Endothelial cell of umbilical vein (primary cell): ENCODE results near the gene KCNE3. TPM values are rescaled to one million over a fixed set of nuclear protein-coding genes. Genes with fewer than 3 reads are reported as not detected.

Experiments
- BruUV-seq: library from RNA; stranded (reverse); fragments of 400-500 nt; replicated peaks from 2 replicates; lab custom pipeline; 2021; lab: Mats Ljungman, UMichigan
- CTCF ChIA-PET: fragments of 300-600, 350-600 bp; sonication (Branson Sonifier 250); formaldehyde crosslinking; loops from one replicate; lab custom pipeline; 2021; ENCODE audit warnings: antibody characterized with exemption, inconsistent platforms; lab: Charles Lee
- POLR2A ChIA-PET: fragments of 300-600, 350-600 bp; sonication (Branson Sonifier 250); formaldehyde crosslinking; loops from one replicate; lab custom pipeline; 2021; ENCODE audit warnings: antibody characterized with exemption, inconsistent platforms; lab: Charles Lee
- DNase-seq: peaks from one replicate; pipeline ENCODE4 v3.0.0-alpha.2; 2011; ENCODE audit warnings: low read depth, low spot score
- FAIRE-seq: peaks from 2 replicates; lab custom pipeline; 2011; peaks lifted over from hg19 to GRCh38; lab: Jason Lieb, UNC
- H2AFZ ChIP-seq: 2 replicates; pipeline ENCODE4 v1.6.0; 2012; ENCODE audit warnings: low read depth, low read length, control low read depth, inconsistent platforms
- H3K27ac ChIP-seq: 2 replicates; pipeline ENCODE4 v1.5.1; 2011; ENCODE audit warnings: low read depth, mild to moderate bottlenecking, control low read depth, low read length, moderate library complexity; ENCODE audit not compliant: insufficient read depth
- H3K27me3 ChIP-seq, 2 experiments: 2 replicates each; pipeline versions ENCODE4 v1.6.0 to v1.6.1; 2011; ENCODE audit warnings: low read length in 2 of 2, mixed read lengths in 1 of 2; ENCODE audit not compliant: control insufficient read depth in 2 of 2, insufficient read depth in 2 of 2
- H3K36me3 ChIP-seq, 2 experiments: 2 replicates in 1 of 2; 3 replicates in 1 of 2; pipeline ENCODE4 v1.5.1; 2011; ENCODE audit warnings: low read length in 2 of 2, mild to moderate bottlenecking in 1 of 2, moderate library complexity in 1 of 2; ENCODE audit not compliant: control insufficient read depth in 2 of 2, insufficient read depth in 2 of 2; ENCODE audit errors: extremely low read depth in 1 of 2
- H3K4me1 ChIP-seq: 3 replicates; pipeline ENCODE4 v1.5.1; 2011; ENCODE audit warnings: mild to moderate bottlenecking, low read length; ENCODE audit not compliant: control insufficient read depth, insufficient read depth; ENCODE audit errors: extremely low read depth
- H3K4me2 ChIP-seq: 2 replicates; pipeline ENCODE4 v1.6.1; 2011; ENCODE audit warnings: low read length, control low read depth, mixed read lengths; ENCODE audit not compliant: insufficient read depth
- H3K4me3 ChIP-seq, 3 experiments: fragments of 200-600 bp in 1 of 3; sonication (generic), shearing (Covaris generic) in 1 of 3; replicated peaks in 1 of 3; 2 replicates each; pipeline ENCODE4 v1.5.1; 2011 to 2016; ENCODE audit warnings: control low read depth in 3 of 3, low read length in 3 of 3, mild to moderate bottlenecking in 2 of 3, inconsistent platforms in 1 of 3, low read depth in 1 of 3, moderate library complexity in 1 of 3; ENCODE audit not compliant: insufficient read depth in 1 of 3
- H3K79me2 ChIP-seq: 2 replicates; pipeline ENCODE4 v1.6.0; 2012; ENCODE audit warnings: low read length, inconsistent platforms; ENCODE audit not compliant: control insufficient read depth, insufficient read depth
- H3K9ac ChIP-seq: replicated peaks from 2 replicates; pipeline ENCODE3; 2011; ENCODE audit warnings: low read length, control low read depth; ENCODE audit not compliant: insufficient read depth; ENCODE audit errors: extremely low read depth
- H3K9me1 ChIP-seq: replicated peaks from 3 replicates; pipeline ENCODE4 v1.6.0; 2011; ENCODE audit warnings: mild to moderate bottlenecking, low read length; ENCODE audit not compliant: control insufficient read depth, insufficient read depth; ENCODE audit errors: extremely low read depth
- H3K9me3 ChIP-seq: replicated peaks from 2 replicates; pipeline ENCODE4 v1.5.1; 2012; ENCODE audit warnings: low read length, inconsistent platforms; ENCODE audit not compliant: control insufficient read depth, insufficient read depth
- H4K20me1 ChIP-seq: replicated peaks from 2 replicates; pipeline ENCODE3; 2011; ENCODE audit warnings: mild to moderate bottlenecking, low read length; ENCODE audit not compliant: control insufficient read depth, insufficient read depth; ENCODE audit errors: extremely low read depth
- CTCF ChIP-seq, 2 donors: IDR thresholded peaks; 1 replicate in 1 of 2; 2 replicates in 1 of 2; pipeline ENCODE4 v1.5.1; 2011; ENCODE audit warnings: low read length in 2 of 2, mild to moderate bottlenecking in 2 of 2, moderate library complexity in 2 of 2, control low read depth in 1 of 2, inconsistent platforms in 1 of 2, low read depth in 1 of 2; ENCODE audit not compliant: insufficient read depth in 1 of 2; ENCODE audit errors: extremely low read depth in 1 of 2
- EZH2 ChIP-seq: IDR thresholded peaks from 2 replicates; pipeline ENCODE4 v1.6.1; 2012; ENCODE audit warnings: borderline replicate concordance, low read depth, mild to moderate bottlenecking, moderate library complexity, low read length, inconsistent platforms; ENCODE audit not compliant: severe bottlenecking
- FOS ChIP-seq: IDR thresholded peaks from 2 replicates; pipeline ENCODE4 v1.6.1; 2011; ENCODE audit warnings: mild to moderate bottlenecking, low read length, moderate library complexity, borderline replicate concordance; ENCODE audit not compliant: insufficient read depth
- GATA2 ChIP-seq: IDR thresholded peaks from 2 replicates; pipeline ENCODE4 v1.7.0; 2011; ENCODE audit warnings: low read depth, mild to moderate bottlenecking, moderate library complexity, mixed read lengths, low read length; ENCODE audit not compliant: insufficient read length, insufficient read depth
- JUN ChIP-seq: IDR thresholded peaks from 2 replicates; pipeline ENCODE4 v1.6.1; 2011; ENCODE audit warnings: borderline replicate concordance, low read depth; ENCODE audit not compliant: insufficient read length, insufficient read depth
- MAX ChIP-seq: IDR thresholded peaks from 2 replicates; pipeline ENCODE4 v1.6.1; 2011; ENCODE audit not compliant: insufficient read depth, insufficient read length
- MYC ChIP-seq: IDR thresholded peaks from one replicate; pipeline ENCODE4 v1.6.1; 2011; ENCODE audit warnings: mild to moderate bottlenecking, low read depth, low read length
- POLR2A ChIP-seq: IDR thresholded peaks from 2 replicates; pipeline ENCODE4 v1.6.1; 2012; ENCODE audit warnings: low read depth, mild to moderate bottlenecking, control low read depth, low read length
- POLR2AphosphoS5 ChIP-seq: IDR thresholded peaks from 2 replicates; pipeline ENCODE4 v1.6.1; 2012; ENCODE audit warnings: low read depth, mild to moderate bottlenecking, control low read depth, low read length, moderate library complexity; ENCODE audit not compliant: insufficient read depth
- dilution Hi-C: fragments of 300-500 bp; cut with MboI; formaldehyde crosslinking; loops from one replicate; pipeline ENCODE4 v1.15.0; 2019; ENCODE audit warnings: low sequenced_read_pairs; ENCODE audit not compliant: extremely low pct_ligation_motif_present
- intact Hi-C: fragments of 100-400 bp; cut with micrococcal nuclease; formaldehyde crosslinking; loops from one replicate; pipeline ENCODE4 v1.10.0; 2022
- polyA plus RNA-seq, 4 experiments: library from polyadenylated mRNA; depleted of rRNA in 3 of 4; stranded (reverse) in 3 of 4; unstranded in 1 of 4; fragments of >200 nt; gene quantifications; 2 replicates each; pipeline versions ENCODE4 v1.2.1 to v1.2.3, GENCODE V29; 2011 to 2012; ENCODE audit warnings: missing spikeins in 1 of 4
- total RNA-seq: library from RNA; stranded (reverse); gene quantifications from 2 replicates; pipeline ENCODE4 v1.2.3, GENCODE V29; 2021

KCNE3 gene
- total and polyA plus RNA-seq, 2 donors (not counting 3 experiments of a cell fraction or from before 2014, with no cell fraction given), result 0.97 to 2.2 TPM

DNA sequence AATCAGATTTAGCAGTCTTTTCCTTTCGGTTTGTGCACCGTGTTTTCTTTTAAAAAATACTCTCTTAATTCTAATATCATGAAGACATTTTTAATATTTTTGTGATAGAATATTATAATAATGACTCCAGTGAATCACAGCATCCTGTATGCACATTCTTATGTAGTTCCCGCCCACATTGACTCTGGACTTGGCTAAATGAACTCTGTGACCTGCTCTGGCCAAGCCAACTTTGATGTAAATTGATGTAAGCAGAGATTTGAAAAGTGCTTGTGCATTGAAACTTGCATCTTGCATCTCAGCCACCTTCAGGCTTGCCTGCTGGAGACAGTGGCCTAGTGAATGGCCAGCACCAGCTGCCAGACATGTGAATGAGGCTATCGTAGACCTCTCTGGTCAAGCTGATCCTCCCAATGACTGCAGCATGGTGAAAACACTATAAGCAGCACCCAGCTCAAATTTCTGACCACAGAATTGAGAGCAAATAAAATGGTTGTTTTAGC, 39.9 kb downstream of the KCNE3 start:
- H3K4me3 ChIP-seq, result no peak overlapping the region
- no peaks in the 10 kb centered on the region for H3K36me3 ChIP-seq
- peak; percentile 81 for DNase-seq
- TF ChIP-seq POLR2A, result no peak
- no peak for TF ChIP-seq EZH2
- peak; percentile 42 for TF ChIP-seq FOS
- peak; percentile 9 for TF ChIP-seq JUN
- POLR2A ChIA-PET, result no interaction called here
- BruUV-seq, result no TSS peak
- no peaks in the 10 kb centered on the region for H3K9me3 ChIP-seq
- peak overlapping the region; percentile 54 for H3K4me2 ChIP-seq
- H3K27ac ChIP-seq, result peak overlapping the region; percentile 73
- H3K4me1 ChIP-seq, result peaks cover 14% of the 10 kb centered on the region
- intact Hi-C loops, result no loop called here
- H3K27me3 ChIP-seq, result no peaks in the 10 kb centered on the region
- peak overlapping the region; percentile 40 for H2AFZ ChIP-seq
- CTCF ChIA-PET, result interaction anchor here (0.6 to 2.0 kb wide), 6 partner anchors 9 to 471 kb away, joined by 4 to 10 read pairs (median 6); no protein-coding TSS in a partner anchor
- dilution Hi-C loops, result no loop called here
- H4K20me1 ChIP-seq, result no peaks in the 10 kb centered on the region
- no peaks in the 10 kb centered on the region for H3K9me1 ChIP-seq
- FAIRE-seq, result peak; percentile 78
- peak overlapping the region; percentile 34 for H3K9ac ChIP-seq
- no peaks in the 10 kb centered on the region for H3K79me2 ChIP-seq

GRCh38 chr11:74425100-74425499, 42.2 kb downstream of the KCNE3 start:
- H3K9me3 ChIP-seq, result no peaks in the 10 kb centered on the region
- no peak overlapping the region for H3K27ac ChIP-seq
- H3K4me3 ChIP-seq, result no peak overlapping the region
- intact Hi-C loops (no loop called here), dilution Hi-C loops (no loop called here)
- H3K9ac ChIP-seq, result no peak overlapping the region
- H4K20me1 ChIP-seq, result no peaks in the 10 kb centered on the region
- FAIRE-seq (no peak), DNase-seq (no peak)
- H3K79me2 ChIP-seq, result no peaks in the 10 kb centered on the region
- BruUV-seq, result no TSS peak
- TF ChIP-seq MAX (no peak), GATA2 (no peak), JUN (no peak), POLR2A (no peak), EZH2 (no peak), CTCF (IDR thresholded peaks at IDR 0.05; ENCODE audit: extremely low read depth in 1 of 2, insufficient read depth in 1 of 2, low read depth in 1 of 2, low read length in 2 of 2) (no peak), FOS (no peak), MYC (no peak), POLR2AphosphoS5 (no peak)
- no peaks in the 10 kb centered on the region for H3K27me3 ChIP-seq
- peaks cover 14% of the 10 kb centered on the region for H3K4me1 ChIP-seq
- H3K4me2 ChIP-seq, result no peak overlapping the region
- ChIA-PET POLR2A (no interaction called here), CTCF (interaction anchor here (0.6 kb wide), 1 partner anchor 186 kb away, joined by 4 read pairs; no protein-coding TSS in a partner anchor)
- H3K36me3 ChIP-seq, result no peaks in the 10 kb centered on the region
- no peaks in the 10 kb centered on the region for H3K9me1 ChIP-seq
- no peak overlapping the region for H2AFZ ChIP-seq
